ENCODE data around the gene ACADSB.

Gene ACADSB

GRCh38 chr10:123038782-123039631, 30.2 kb downstream of the ACADSB start:
- no peak for DNase-seq (ENCODE audit: low read depth in 2 of 2)

- no peak for DNase-seq (ENCODE audit: low read depth in 2 of 2)
Measured at GRCh38 chr10:123039632-123039930, 30.8 kb downstream of the ACADSB start.

- DNase-seq (ENCODE audit: low read depth in 2 of 2): no peak
Measured at GRCh38 chr10:123042708-123043408, 34.1 kb downstream of the ACADSB start.

- peak; percentile 18 to 20 for DNase-seq (ENCODE audit: low read depth in 2 of 2)
Measured at GRCh38 chr10:123043409-123043925, 34.7 kb downstream of the ACADSB start.

- no peak for DNase-seq (ENCODE audit: low read depth in 2 of 2)
Measured at GRCh38 chr10:123044391-123044790, 35.6 kb downstream of the ACADSB start.

- DNase-seq (ENCODE audit: low read depth in 2 of 2): no peak
Measured at GRCh38 chr10:123045961-123046731, 37.3 kb downstream of the ACADSB start.

- DNase-seq (ENCODE audit: low read depth in 2 of 2): no peak
Measured at GRCh38 chr10:123057968-123058367, 49.2 kb downstream of the ACADSB start.

- no peak for DNase-seq (ENCODE audit: low read depth in 2 of 2)
Measured at GRCh38 chr10:123061865-123062264, 53.1 kb downstream of the ACADSB start.

- DNase-seq (ENCODE audit: low read depth in 2 of 2): no peak
Measured at GRCh38 chr10:123062726-123063125, 53.9 kb downstream of the ACADSB start.

- no peak for DNase-seq (ENCODE audit: low read depth in 2 of 2)
Measured at GRCh38 chr10:123068087-123068853, 59.5 kb downstream of the ACADSB start.

GRCh38 chr10:123069246-123069986, 60.6 kb downstream of the ACADSB start:
- DNase-seq (ENCODE audit: low read depth in 2 of 2): no peak

GRCh38 chr10:123073187-123073586, 64.4 kb downstream of the ACADSB start:
- no peak for DNase-seq (ENCODE audit: low read depth in 2 of 2)

GRCh38 chr10:123074215-123074614, 65.4 kb downstream of the ACADSB start:
- no peak for DNase-seq (ENCODE audit: low read depth in 2 of 2)

- no peak for DNase-seq (ENCODE audit: low read depth in 2 of 2)
Measured at GRCh38 chr10:123081896-123082295, 73.1 kb downstream of the ACADSB start.

- no peak for DNase-seq (ENCODE audit: low read depth in 2 of 2)
Measured at GRCh38 chr10:123083811-123084210, 75.0 kb downstream of the ACADSB start.

GRCh38 chr10:123086281-123086680, 77.5 kb downstream of the ACADSB start:
- DNase-seq (ENCODE audit: low read depth in 2 of 2): no peak

- no peak for DNase-seq (ENCODE audit: low read depth in 2 of 2)
Measured at GRCh38 chr10:123087348-123087747, 78.5 kb downstream of the ACADSB start.

- no peak for DNase-seq (ENCODE audit: low read depth in 2 of 2)
Measured at GRCh38 chr10:123087786-123088185, 79.0 kb downstream of the ACADSB start.

GRCh38 chr10:123092635-123093414, 84.0 kb downstream of the ACADSB start:
- DNase-seq (ENCODE audit: low read depth in 2 of 2): no peak

- no peak for DNase-seq (ENCODE audit: low read depth in 2 of 2)
Measured at GRCh38 chr10:123093489-123093888, 84.7 kb downstream of the ACADSB start.

Measured in fibroblast of skin of left quadriceps (primary cell).